Endodermal cell (in vitro differentiated cells): Measurements from ENCODE around the gene TTC7B. TPM values are rescaled to one million over a fixed set of nuclear protein-coding genes. Genes with fewer than 3 reads are reported as not detected.

Experiments used
- DNase-seq: peaks from one replicate; pipeline ENCODE4 v3.0.0-alpha.2; 2017
- H3K27ac ChIP-seq: 2 replicates; pipeline ENCODE4 v1.5.1; 2013; ENCODE audit warnings: mild to moderate bottlenecking, low read depth, low read length, moderate library complexity
- H3K27me3 ChIP-seq: 2 replicates; pipeline ENCODE4 v1.6.1; 2013; ENCODE audit warnings: mild to moderate bottlenecking, low read length, moderate library complexity; ENCODE audit not compliant: insufficient read depth, control insufficient read depth, poor library complexity, severe bottlenecking
- H3K36me3 ChIP-seq: 2 replicates; pipeline ENCODE4 v1.7.0; 2013; ENCODE audit warnings: mild to moderate bottlenecking, low read length, moderate library complexity; ENCODE audit not compliant: control insufficient read depth, insufficient read depth
- H3K4me1 ChIP-seq: one replicate; pipeline ENCODE4 v1.7.0; 2013; ENCODE audit warnings: low read length; ENCODE audit not compliant: control insufficient read depth, insufficient read depth
- H3K4me3 ChIP-seq: 2 replicates; pipeline ENCODE4 v1.5.1; 2013; ENCODE audit warnings: mild to moderate bottlenecking, low read length, moderate library complexity
- H3K9ac ChIP-seq: 2 replicates; pipeline ENCODE4 v1.6.1; 2013; ENCODE audit warnings: mild to moderate bottlenecking, low read length, moderate library complexity; ENCODE audit not compliant: poor library complexity, severe bottlenecking; ENCODE audit errors: extremely low read depth
- H3K9me3 ChIP-seq: 2 replicates; pipeline ENCODE4 v1.6.1; 2013; ENCODE audit warnings: mild to moderate bottlenecking, low read length, moderate library complexity; ENCODE audit not compliant: control insufficient read depth
- H3K27ac Mint-ChIP-seq: 2 replicates; pipeline ENCODE4 v1.8.0; 2020; ENCODE audit warnings: mixed read lengths
- H3K27me3 Mint-ChIP-seq: 2 replicates; pipeline ENCODE4 v1.8.0; 2021; ENCODE audit warnings: mild to moderate bottlenecking, mixed read lengths; ENCODE audit not compliant: insufficient read depth
- H3K36me3 Mint-ChIP-seq: 2 replicates; pipeline ENCODE4 v1.8.0; 2020; ENCODE audit warnings: low read depth, mixed read lengths
- H3K4me1 Mint-ChIP-seq: 2 replicates; pipeline ENCODE4 v1.8.0; 2020; ENCODE audit warnings: mixed read lengths
- H3K4me3 Mint-ChIP-seq: 2 replicates; pipeline ENCODE4 v1.8.0; 2020; ENCODE audit warnings: mild to moderate bottlenecking, moderate library complexity, mixed read lengths
- H3K9me3 Mint-ChIP-seq: 2 replicates; pipeline ENCODE4 v1.8.0; 2020; ENCODE audit warnings: mild to moderate bottlenecking, mixed read lengths
- CTCF ChIP-seq: fragments of 200-600 bp; sonication (generic); conservative IDR thresholded peaks from 2 replicates; pipeline ENCODE4 v1.5.0; 2021; ENCODE audit warnings: antibody characterized with exemption, mild to moderate bottlenecking
- WGBS, 2 experiments: methylation state at CpG; one replicate each; pipeline versions ENCODE4 v1.1.5 to v1.1.7; 2013; ENCODE audit warnings: missing lambda C conversion rate in 2 of 2, mixed read lengths in 1 of 2; ENCODE audit not compliant: insufficient coverage in 1 of 2, insufficient read length in 1 of 2; 5-methylcytosine and 5-hydroxymethylcytosine counted together
- total RNA-seq, 2 donors: library from RNA; stranded (reverse); fragmentation: NEBNext Ultra II Directional in 1 of 2; extraction: Animal tissue kit (Norgen Biotek cat#: 25700) in 1 of 2; gene quantifications; 2 replicates in 1 of 2; 3 replicates in 1 of 2; pipeline ENCODE4 v1.2.1, GENCODE V29; 2021

The TTC7B gene
- total RNA-seq, 2 donors from 2014 or later = 51.3 to 62.6 TPM

GRCh38 chr14:90717916-90718315, 98.3 kb downstream of the TTC7B start:
- Histone ChIP-seq H3K36me3 (no peaks in the 10 kb centered on the region), H3K4me3 (no peak overlapping the region), H3K9me3 (no peaks in the 10 kb centered on the region), H3K27ac (no peak overlapping the region), H3K4me1 (peaks cover 6% of the 10 kb centered on the region), H3K9ac (no peak overlapping the region), H3K27me3 (no peaks in the 10 kb centered on the region)
- H3K27ac Mint-ChIP-seq = no peak overlapping the region
- no peak for DNase-seq
- peaks cover 10% of the 10 kb centered on the region for H3K36me3 Mint-ChIP-seq
- no peak overlapping the region for H3K4me3 Mint-ChIP-seq
- no peaks in the 10 kb centered on the region for H3K27me3 Mint-ChIP-seq
- H3K9me3 Mint-ChIP-seq = no peaks in the 10 kb centered on the region
- TF ChIP-seq CTCF = no peak
- WGBS, 2 experiments = 92 to 96% methylated on average over 3 of the region's 3 CpGs
- peaks cover 10% of the 10 kb centered on the region for H3K4me1 Mint-ChIP-seq

GRCh38 chr14:90715993-90716392, 100.2 kb downstream of the TTC7B start:
- no peak for DNase-seq
- no peak overlapping the region for H3K27ac ChIP-seq
- no peaks in the 10 kb centered on the region for H3K27me3 ChIP-seq
- H3K9ac ChIP-seq = no peak overlapping the region
- H3K4me1 ChIP-seq = peaks cover 6% of the 10 kb centered on the region
- no peaks in the 10 kb centered on the region for H3K9me3 ChIP-seq
- no peak for TF ChIP-seq CTCF
- Mint-ChIP-seq H3K4me1 (peaks cover 10% of the 10 kb centered on the region), H3K4me3 (no peak overlapping the region), H3K27ac (no peak overlapping the region), H3K9me3 (no peaks in the 10 kb centered on the region), H3K36me3 (peaks cover 11% of the 10 kb centered on the region), H3K27me3 (no peaks in the 10 kb centered on the region)
- no peak overlapping the region for H3K4me3 ChIP-seq
- H3K36me3 ChIP-seq = no peaks in the 10 kb centered on the region
- 92 to 97% methylated on average over 4 of the region's 4 CpGs for WGBS, 2 experiments

GRCh38 chr14:90715495-90715894, 100.7 kb downstream of the TTC7B start:
- no peak overlapping the region for H3K9ac ChIP-seq
- Mint-ChIP-seq H3K4me3 (no peak overlapping the region), H3K36me3 (peaks cover 11% of the 10 kb centered on the region), H3K4me1 (peaks cover 10% of the 10 kb centered on the region), H3K27ac (no peak overlapping the region), H3K27me3 (no peaks in the 10 kb centered on the region), H3K9me3 (no peaks in the 10 kb centered on the region)
- no peaks in the 10 kb centered on the region for H3K36me3 ChIP-seq
- no peak for DNase-seq
- 98% methylated on average over 2 of the region's 2 CpGs; no CpG with 5 or more reads in 1 of the 2 experiments for WGBS, 2 experiments
- H3K4me3 ChIP-seq = no peak overlapping the region
- H3K27me3 ChIP-seq = no peaks in the 10 kb centered on the region
- no peak overlapping the region for H3K27ac ChIP-seq
- TF ChIP-seq CTCF = no peak
- H3K9me3 ChIP-seq = no peaks in the 10 kb centered on the region
- peaks cover 6% of the 10 kb centered on the region for H3K4me1 ChIP-seq
